Suppressor macrophage treated with lipopolysaccharide for 1 hour (primary cell): Measurements from ENCODE around the gene KLF1.

Experiments
- DNase-seq, 3 donors: peaks; one replicate each; pipeline ENCODE4 v3.0.0-alpha.2; 2020 to 2022

KLF1 gene

DNA sequence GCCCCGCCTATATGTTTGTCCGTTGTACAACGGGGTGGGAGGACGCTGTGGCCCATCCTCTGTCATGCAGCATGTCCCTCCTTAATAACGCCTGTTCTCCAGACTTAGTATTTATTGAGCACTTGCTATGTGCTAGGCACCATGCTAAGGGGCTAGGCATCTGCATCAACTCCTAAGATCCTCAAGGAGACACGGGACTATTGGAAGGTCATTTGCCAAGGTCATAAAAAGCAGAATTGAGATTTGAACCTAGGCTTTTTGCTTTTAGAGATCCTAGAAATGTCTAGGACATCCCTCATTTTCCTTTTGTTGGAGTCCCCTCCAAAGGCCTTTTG, 50.5 kb downstream of the KLF1 start:
- no peak for DNase-seq

DNA sequence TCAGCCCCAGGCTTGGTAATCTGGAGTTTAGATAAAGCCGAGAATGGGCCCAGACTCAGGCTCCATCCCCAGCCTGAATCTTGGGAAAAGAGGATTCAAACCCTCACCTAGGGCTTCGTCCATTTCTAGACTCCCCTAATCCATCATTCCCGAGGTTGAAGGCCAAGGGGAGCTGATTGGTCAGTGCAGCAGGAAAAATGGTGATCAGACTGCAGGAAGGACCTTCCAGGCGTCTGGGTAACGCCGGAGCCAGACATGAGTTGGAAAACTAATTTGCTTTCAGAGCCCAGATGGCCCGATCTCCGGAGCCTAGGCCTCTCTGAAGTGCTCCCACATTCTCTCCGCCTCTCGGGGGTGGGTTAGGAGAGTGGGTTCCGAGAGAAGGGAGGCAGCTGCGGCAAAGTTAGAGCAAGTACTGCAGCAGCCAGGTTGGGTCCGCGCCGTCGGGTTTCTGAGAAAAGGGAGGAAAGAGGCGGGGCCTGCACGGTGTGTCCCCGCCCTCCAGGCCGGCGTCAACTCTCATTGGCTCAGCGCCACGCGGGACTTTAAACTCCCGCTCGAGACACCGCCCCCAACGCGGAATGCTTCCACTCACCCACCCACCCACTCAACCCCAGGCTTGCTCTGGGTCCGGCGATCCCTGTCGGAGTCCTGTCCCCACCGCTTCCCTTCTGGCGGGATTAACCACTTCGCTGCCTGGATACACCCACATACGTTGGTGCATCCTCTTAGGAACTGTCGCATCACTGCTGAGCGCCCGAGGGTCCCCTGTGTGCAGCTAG, 51.8 kb downstream of the KLF1 start:
- DNase-seq: peak; percentile 25 to 67 (median 47)

DNA sequence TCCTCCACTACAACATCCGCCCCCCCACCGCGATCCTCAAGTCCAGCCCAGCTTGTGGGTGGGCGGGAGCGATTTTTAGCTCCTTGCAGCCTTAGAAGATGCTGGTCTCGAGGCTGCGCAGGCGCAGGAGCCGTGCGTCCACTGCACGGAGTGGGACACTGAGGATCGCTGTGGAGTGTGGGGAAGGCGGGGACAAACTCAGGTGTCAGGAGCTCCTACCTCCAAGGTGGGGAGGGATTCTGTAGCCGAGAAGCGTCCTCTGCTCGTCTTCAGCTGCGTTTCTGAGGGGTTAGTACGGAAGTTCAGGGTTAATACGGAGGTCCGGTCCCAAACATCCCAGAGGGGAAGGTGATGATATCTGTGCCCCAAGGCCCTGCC, 52.4 kb downstream of the KLF1 start, which contains the start of gene RTBDN:
RTBDN (minus strand) TSS at position 14 of the 378 bp plus-strand sequence. CDS start 4,600 bp downstream, outside the sequence.
- peak in 1 of 3 donors; percentile 17 for DNase-seq
